Fibroblast of mammary gland (primary cell): ENCODE measurements around the gene IL31.

ENCODE experiments used
- DNase-seq: peaks from one replicate; pipeline ENCODE4 v3.0.0-alpha.2; 2010; ENCODE audit warnings: low read depth
- H3K4me3 ChIP-seq: 2 replicates; pipeline ENCODE4 v1.5.1; 2011; ENCODE audit warnings: low read depth, mild to moderate bottlenecking, low read length, moderate library complexity; ENCODE audit not compliant: control insufficient read depth
- TF ChIP-seq, protein P1 (sequence below): conservative IDR thresholded peaks from 2 replicates; pipeline ENCODE4 v1.5.1; 2011; ENCODE audit warnings: low read depth, low read length, inconsistent platforms; ENCODE audit not compliant: control insufficient read depth, insufficient read depth

IL31 gene

DNA sequence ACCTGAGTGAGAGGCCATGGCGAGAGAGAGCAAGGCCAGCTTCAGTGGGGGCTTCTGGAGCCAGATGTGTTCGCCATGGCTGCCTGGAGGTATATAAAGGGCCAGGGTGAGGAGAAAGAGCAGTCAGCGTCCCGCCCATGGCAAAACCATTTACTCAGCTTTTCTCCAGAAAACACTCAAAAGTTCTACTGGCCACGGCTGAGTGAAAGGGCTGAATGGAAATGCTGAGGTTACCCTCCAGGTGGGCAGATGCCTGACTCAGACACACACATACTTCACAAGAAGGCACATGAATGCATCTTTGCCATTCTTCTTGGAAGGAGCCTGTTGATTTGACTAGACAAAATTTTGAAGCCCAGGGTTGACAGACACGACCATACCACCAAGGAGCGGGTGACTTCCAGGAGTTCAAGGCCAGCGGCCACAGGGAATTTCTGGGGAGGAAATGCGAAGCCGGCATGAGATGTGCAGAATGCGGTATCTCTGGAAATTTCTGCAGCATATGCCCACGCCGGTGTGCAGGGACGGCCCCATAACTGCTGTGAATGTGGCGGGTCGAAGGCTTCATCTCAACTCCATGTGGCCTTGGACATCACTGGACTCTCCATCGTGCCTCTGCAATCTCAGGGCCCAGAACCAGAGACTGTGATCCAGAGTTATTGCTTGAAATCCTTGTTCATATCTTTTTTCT, at the start of gene IL31:
Gene IL31, minus strand, starts transcription at position 67 of the 691 bp plus-strand sequence. Its CDS starts 49 bp downstream, at position 18.
- TF ChIP-seq, protein P1, sequence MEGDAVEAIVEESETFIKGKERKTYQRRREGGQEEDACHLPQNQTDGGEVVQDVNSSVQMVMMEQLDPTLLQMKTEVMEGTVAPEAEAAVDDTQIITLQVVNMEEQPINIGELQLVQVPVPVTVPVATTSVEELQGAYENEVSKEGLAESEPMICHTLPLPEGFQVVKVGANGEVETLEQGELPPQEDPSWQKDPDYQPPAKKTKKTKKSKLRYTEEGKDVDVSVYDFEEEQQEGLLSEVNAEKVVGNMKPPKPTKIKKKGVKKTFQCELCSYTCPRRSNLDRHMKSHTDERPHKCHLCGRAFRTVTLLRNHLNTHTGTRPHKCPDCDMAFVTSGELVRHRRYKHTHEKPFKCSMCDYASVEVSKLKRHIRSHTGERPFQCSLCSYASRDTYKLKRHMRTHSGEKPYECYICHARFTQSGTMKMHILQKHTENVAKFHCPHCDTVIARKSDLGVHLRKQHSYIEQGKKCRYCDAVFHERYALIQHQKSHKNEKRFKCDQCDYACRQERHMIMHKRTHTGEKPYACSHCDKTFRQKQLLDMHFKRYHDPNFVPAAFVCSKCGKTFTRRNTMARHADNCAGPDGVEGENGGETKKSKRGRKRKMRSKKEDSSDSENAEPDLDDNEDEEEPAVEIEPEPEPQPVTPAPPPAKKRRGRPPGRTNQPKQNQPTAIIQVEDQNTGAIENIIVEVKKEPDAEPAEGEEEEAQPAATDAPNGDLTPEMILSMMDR: no peak
- no peak for DNase-seq
- H3K4me3 ChIP-seq: no peak within 1 kb of the TSS

DNA sequence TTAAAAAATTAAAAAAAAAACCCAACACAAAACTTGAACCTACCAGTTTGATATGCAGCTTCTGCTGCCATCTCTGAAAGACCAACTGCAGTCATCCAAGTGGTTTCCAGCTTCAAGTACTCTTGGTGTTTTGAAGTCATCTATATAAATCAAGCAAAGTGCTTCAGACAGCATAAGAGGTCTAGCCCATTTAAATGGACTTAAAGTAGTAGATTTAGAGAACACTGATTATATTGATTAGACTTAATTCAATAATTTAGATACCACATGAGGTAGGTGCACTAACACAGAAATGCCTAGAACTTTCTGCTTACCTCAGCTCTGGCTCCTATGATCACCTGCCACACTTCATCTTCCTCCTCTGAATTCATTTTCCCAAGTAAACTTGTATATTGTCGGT, 42.4 kb upstream of the IL31 start:
- TF ChIP-seq, protein P1: no peak
- no peak for DNase-seq
- H3K4me3 ChIP-seq: no peak overlapping the region

DNA sequence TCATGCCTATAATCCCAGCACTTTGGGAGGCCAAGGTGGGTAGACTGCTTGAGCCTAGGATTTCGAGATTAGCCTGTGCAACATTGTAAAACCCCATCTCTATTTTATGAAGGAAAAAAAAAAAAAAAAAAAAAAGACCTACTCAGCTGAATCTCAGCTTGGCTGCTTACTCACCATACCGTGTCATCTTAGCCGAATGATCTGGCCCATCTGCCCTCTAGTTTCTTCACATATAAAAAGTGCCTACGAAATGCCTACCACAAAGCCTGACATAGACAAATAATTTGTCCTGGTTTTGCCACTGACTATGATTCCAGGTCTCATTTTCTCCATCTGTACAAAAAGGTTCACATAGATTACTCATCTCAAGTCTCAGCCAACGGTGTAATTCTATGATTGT, 41.8 kb upstream of the IL31 start:
- no peak overlapping the region for H3K4me3 ChIP-seq
- TF ChIP-seq, protein P1: no peak
- DNase-seq: peak; percentile 61

DNA sequence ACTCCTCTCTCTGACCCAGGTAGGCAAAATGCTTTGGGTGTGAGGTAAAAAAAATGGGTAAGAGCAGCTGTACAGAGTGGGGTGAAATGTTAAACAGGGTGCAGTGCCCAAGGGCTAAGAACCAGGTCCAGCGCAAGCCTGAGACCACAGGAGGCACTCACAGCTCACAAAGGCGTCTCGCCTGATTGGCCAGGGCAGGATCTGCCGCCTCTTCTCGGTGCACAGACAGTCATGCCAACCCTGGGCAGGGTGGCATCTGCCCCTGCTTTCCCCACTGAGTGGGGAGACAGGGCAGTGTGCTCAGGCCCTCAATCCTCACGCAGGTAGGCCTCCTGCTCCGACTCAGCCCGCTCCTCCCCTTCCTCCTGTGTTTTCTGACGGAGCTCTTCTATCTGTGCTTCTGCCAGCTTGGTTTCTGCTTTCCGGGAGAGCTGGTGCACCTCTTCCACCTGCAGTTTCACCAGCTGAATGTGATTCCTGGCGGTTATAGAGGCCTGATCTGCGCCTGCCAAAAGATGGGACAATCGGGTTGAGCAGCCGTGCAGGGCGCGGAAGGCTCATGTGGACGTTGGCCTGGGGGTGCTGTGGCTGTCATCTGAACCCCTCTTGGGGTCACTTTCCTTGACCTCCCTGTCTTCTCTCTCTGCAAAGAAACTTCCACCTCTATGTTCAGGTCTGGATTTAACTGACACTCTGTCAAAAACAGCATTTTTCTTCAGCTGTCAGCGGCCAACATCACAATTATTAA, 34.2 kb upstream of the IL31 start:
- TF ChIP-seq, protein P1: no peak
- no peak for DNase-seq
- H3K4me3 ChIP-seq: no peak overlapping the region

DNA sequence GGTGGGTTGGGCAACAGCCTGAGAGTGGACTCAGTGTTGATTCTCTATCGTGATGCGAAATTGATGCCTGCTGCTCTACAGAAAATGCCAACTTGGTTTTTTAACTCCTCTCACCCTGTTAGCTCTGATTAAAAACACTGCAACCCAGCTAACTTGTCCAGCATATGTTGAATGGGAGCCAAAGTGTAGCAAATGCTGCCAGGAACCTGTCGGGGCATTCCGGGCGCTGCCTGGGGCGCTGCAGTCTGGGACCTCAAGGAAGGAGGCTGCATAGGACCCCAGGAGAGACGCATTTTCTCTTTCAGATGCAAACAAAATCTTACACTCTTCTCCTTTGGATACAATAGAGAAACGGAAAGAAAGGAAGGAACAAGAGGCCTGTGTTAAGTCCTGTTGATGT, 33.4 kb upstream of the IL31 start:
- DNase-seq: no peak
- no peak overlapping the region for H3K4me3 ChIP-seq
- TF ChIP-seq, protein P1: no peak

DNA sequence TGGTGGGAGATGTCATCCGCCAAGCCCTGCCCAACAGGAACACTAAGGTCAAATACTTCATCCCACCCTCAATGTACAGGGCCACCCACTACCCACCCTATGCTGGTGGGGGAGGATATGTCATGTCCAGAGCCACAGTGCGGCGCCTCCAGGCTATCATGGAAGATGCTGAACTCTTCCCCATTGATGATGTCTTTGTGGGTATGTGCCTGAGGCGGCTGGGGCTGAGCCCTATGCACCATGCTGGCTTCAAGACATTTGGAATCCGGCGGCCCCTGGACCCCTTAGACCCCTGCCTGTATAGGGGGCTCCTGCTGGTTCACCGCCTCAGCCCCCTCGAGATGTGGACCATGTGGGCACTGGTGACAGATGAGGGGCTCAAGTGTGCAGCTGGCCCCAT, 33.0 kb upstream of the IL31 start:
- DNase-seq: no peak
- TF ChIP-seq, protein P1: no peak
- no peak overlapping the region for H3K4me3 ChIP-seq
